MM.1S (cell line): ENCODE data around the gene DENND1C.
A peak's percentile ranks its signal among the peaks of the same experiment; 100 is the strongest.

Experiments
- DNase-seq: peaks from one replicate; pipeline ENCODE4 v3.0.0-alpha.2; 2015
- H2AFZ ChIP-seq: fragments of 300-600 bp; sonication (generic); 2 replicates; pipeline ENCODE4 v1.6.0; 2016; ENCODE audit warnings: antibody characterized with exemption, low read length
- H3F3A ChIP-seq: fragments of 300-600 bp; sonication (generic); 2 replicates; pipeline ENCODE4 v1.6.1; 2016; ENCODE audit warnings: mild to moderate bottlenecking, antibody characterized with exemption, low read length, moderate library complexity, mixed read lengths; ENCODE audit not compliant: insufficient read depth
- H3K27ac ChIP-seq: fragments of 300-600 bp; sonication (generic); 2 replicates; pipeline ENCODE4 v1.5.1; 2016; ENCODE audit warnings: mild to moderate bottlenecking, low read length
- H3K27me3 ChIP-seq: fragments of 300-600 bp; sonication (generic); replicated peaks from 2 replicates; pipeline ENCODE4 v1.6.0; 2016; ENCODE audit warnings: low read length; ENCODE audit not compliant: insufficient read depth
- H3K36me3 ChIP-seq: fragments of 300-600 bp; sonication (generic); replicated peaks from 2 replicates; pipeline ENCODE4 v1.6.1; 2016; ENCODE audit warnings: mild to moderate bottlenecking, low read length, mixed read lengths; ENCODE audit not compliant: insufficient read depth
- H3K4me1 ChIP-seq: fragments of 300-600 bp; sonication (generic); 2 replicates; pipeline ENCODE4 v1.6.1; 2016; ENCODE audit warnings: low read length, mixed read lengths
- H3K4me2 ChIP-seq: fragments of 300-600 bp; sonication (generic); 2 replicates; pipeline ENCODE4 v1.6.0; 2016; ENCODE audit warnings: low read depth, low read length
- H3K4me3 ChIP-seq: fragments of 300-600 bp; sonication (generic); 2 replicates; pipeline ENCODE4 v1.5.1; 2016; ENCODE audit warnings: low read length, mixed read lengths
- H3K79me2 ChIP-seq: fragments of 300-600 bp; sonication (generic); 2 replicates; pipeline ENCODE4 v1.6.1; 2016; ENCODE audit warnings: mixed run types, low read length, mixed read lengths
- H3K9ac ChIP-seq: fragments of 300-600 bp; sonication (generic); 2 replicates; pipeline ENCODE4 v1.6.1; 2016; ENCODE audit warnings: low read length, mixed read lengths
- H3K9me2 ChIP-seq: fragments of 300-600 bp; sonication (generic); replicated peaks from 2 replicates; pipeline ENCODE4 v1.6.1; 2016; ENCODE audit warnings: mild to moderate bottlenecking, low read length, mixed read lengths; ENCODE audit not compliant: insufficient read depth
- H3K9me3 ChIP-seq: fragments of 300-600 bp; sonication (generic); replicated peaks from 2 replicates; pipeline ENCODE4 v1.6.1; 2016; ENCODE audit warnings: mild to moderate bottlenecking, low read length, mixed read lengths; ENCODE audit not compliant: insufficient read depth
- H4K20me1 ChIP-seq: fragments of 300-600 bp; sonication (generic); 2 replicates; pipeline ENCODE4 v1.6.1; 2016; ENCODE audit warnings: mild to moderate bottlenecking, low read length, moderate library complexity, mixed read lengths; ENCODE audit not compliant: insufficient read depth
- EZH2 ChIP-seq: fragments of 300-600 bp; sonication (generic); optimal IDR thresholded peaks from 2 replicates; pipeline ENCODE3; 2017; ENCODE audit warnings: low read depth, mild to moderate bottlenecking, antibody characterized with exemption, low read length, mixed read lengths
- EZH2phosphoT487 ChIP-seq: fragments of 300-600 bp; sonication (generic); IDR thresholded peaks from 2 replicates; pipeline ENCODE4 v1.6.1; 2018; ENCODE audit warnings: antibody characterized with exemption, low read length
- TF ChIP-seq, protein P1 (sequence below): fragments of 300-600 bp; sonication (generic); IDR thresholded peaks from 2 replicates; pipeline ENCODE4 v1.5.1; 2016; ENCODE audit warnings: antibody characterized with exemption, low read length, mixed read lengths

Gene DENND1C

DNA sequence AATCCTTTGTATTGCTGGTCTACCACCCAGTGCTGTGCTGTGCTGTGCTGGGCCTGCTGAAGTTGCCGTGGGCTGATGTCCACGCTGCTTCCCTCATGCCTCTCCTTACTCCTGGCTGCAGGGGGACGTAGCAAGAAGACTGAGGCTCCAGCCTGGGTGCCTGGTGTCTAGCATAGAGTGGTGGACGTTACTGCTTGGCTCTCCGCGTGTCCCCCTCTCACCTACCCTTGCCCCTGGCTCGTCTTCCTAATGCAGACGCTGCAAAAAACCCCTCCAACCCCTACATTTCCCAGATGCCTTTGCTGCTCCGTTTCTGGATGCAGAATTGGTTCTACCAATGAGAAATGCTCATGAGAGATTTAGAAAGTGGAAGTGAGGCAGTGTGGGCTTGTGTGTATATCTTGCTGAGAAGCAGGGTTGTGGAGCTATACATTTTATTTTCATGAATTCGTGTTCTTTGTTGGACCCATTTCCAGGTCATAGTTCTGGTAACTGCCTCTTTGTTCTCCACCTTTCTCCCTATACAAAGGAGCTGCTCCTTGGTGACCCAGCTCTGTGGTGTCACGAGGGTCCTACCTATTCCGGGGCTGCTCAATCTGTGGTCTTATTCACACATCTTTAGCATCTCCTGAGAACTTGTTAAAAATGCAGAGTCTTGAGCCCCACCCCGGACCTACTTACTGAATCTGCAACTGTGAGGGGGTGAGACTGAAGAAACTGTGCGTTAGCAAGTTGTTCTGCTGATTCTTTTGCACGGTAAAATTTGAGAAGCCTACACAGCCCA, 7.9 kb upstream of the DENND1C start:
- no peaks in the 10 kb centered on the region for H3K4me1 ChIP-seq
- H2AFZ ChIP-seq: peak overlapping the region; percentile 77
- no peaks in the 10 kb centered on the region for H4K20me1 ChIP-seq
- H3K79me2 ChIP-seq: no peaks in the 10 kb centered on the region
- TF ChIP-seq EZH2phosphoT487: no peak
- TF ChIP-seq EZH2: no peak
- H3K27me3 ChIP-seq: peaks cover 9% of the 10 kb centered on the region; the same call in 1 of the 2 replicates
- H3K9ac ChIP-seq: peak overlapping the region; percentile 29; the same call in 1 of the 2 replicates
- peak overlapping the region; percentile 60 for H3K4me3 ChIP-seq
- no peak overlapping the region for H3K27ac ChIP-seq
- no peaks in the 10 kb centered on the region for H3K9me3 ChIP-seq
- H3K36me3 ChIP-seq: no peaks in the 10 kb centered on the region
- peak overlapping the region; percentile 93 for H3K4me2 ChIP-seq
- peak; percentile 58 for DNase-seq
- no peaks in the 10 kb centered on the region for H3F3A ChIP-seq
- H3K9me2 ChIP-seq: no peaks in the 10 kb centered on the region

- H3K27ac ChIP-seq: no peak overlapping the region
- H3K9me3 ChIP-seq: no peaks in the 10 kb centered on the region
- H3K9ac ChIP-seq: no peak overlapping the region
- H3K9me2 ChIP-seq: no peaks in the 10 kb centered on the region
- no peak overlapping the region for H2AFZ ChIP-seq
- 0 out of 2 replicates have a peak, but pooled peaks cover 3% of the 10 kb centered on the region for H3K27me3 ChIP-seq
- H3K4me1 ChIP-seq: peaks cover 11% of the 10 kb centered on the region
- no peaks in the 10 kb centered on the region for H3F3A ChIP-seq
- no peak for DNase-seq
- 0 out of 2 replicates have a peak, but pooled peaks cover 4% of the 10 kb centered on the region for H3K79me2 ChIP-seq
- H4K20me1 ChIP-seq: no peaks in the 10 kb centered on the region
- no peak for TF ChIP-seq EZH2
- H3K36me3 ChIP-seq: no peaks in the 10 kb centered on the region
- H3K4me2 ChIP-seq: no peak overlapping the region
- no peak overlapping the region for H3K4me3 ChIP-seq
Measured at GRCh38 chr19:6484831-6485230, 3.2 kb upstream of the DENND1C start.

DNA sequence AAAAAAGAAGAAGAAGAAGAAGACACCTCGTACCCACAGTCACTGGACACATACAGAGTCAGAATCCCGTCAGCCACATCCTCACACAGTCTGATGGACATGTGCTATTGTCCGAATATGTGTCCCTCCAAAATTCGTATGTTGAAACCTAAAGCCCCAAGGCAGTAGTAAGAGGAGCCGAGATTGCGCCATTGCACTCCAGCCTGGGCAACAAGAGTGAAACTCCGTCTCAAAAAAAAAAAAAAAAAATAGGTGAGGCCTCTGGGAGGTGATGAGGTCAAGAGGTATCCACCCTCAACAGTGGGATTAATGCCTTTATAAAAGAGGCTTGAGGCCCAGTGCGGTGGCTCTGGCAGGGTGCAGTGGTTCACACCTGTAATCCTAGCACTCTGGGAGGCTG, 2.6 kb upstream of the DENND1C start:
- no peak for DNase-seq
- H3F3A ChIP-seq: no peaks in the 10 kb centered on the region
- H3K36me3 ChIP-seq: no peaks in the 10 kb centered on the region
- H3K79me2 ChIP-seq: 0 out of 2 replicates have a peak, but pooled peaks cover 4% of the 10 kb centered on the region
- H4K20me1 ChIP-seq: no peaks in the 10 kb centered on the region
- peaks cover 11% of the 10 kb centered on the region for H3K4me1 ChIP-seq
- no peaks in the 10 kb centered on the region for H3K9me2 ChIP-seq
- H3K4me2 ChIP-seq: no peak overlapping the region
- TF ChIP-seq, protein P1, sequence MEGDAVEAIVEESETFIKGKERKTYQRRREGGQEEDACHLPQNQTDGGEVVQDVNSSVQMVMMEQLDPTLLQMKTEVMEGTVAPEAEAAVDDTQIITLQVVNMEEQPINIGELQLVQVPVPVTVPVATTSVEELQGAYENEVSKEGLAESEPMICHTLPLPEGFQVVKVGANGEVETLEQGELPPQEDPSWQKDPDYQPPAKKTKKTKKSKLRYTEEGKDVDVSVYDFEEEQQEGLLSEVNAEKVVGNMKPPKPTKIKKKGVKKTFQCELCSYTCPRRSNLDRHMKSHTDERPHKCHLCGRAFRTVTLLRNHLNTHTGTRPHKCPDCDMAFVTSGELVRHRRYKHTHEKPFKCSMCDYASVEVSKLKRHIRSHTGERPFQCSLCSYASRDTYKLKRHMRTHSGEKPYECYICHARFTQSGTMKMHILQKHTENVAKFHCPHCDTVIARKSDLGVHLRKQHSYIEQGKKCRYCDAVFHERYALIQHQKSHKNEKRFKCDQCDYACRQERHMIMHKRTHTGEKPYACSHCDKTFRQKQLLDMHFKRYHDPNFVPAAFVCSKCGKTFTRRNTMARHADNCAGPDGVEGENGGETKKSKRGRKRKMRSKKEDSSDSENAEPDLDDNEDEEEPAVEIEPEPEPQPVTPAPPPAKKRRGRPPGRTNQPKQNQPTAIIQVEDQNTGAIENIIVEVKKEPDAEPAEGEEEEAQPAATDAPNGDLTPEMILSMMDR: no peak
- TF ChIP-seq EZH2phosphoT487 (no peak), EZH2 (no peak)
- H3K9me3 ChIP-seq: no peaks in the 10 kb centered on the region
- no peak overlapping the region for H3K4me3 ChIP-seq
- H2AFZ ChIP-seq: no peak overlapping the region
- H3K27me3 ChIP-seq: 0 out of 2 replicates have a peak, but pooled peaks cover 3% of the 10 kb centered on the region
- no peak overlapping the region for H3K27ac ChIP-seq
- H3K9ac ChIP-seq: no peak overlapping the region

- no peak overlapping the region for H3K27ac ChIP-seq
- H3F3A ChIP-seq: no peaks in the 10 kb centered on the region
- no peaks in the 10 kb centered on the region for H4K20me1 ChIP-seq
- no peaks in the 10 kb centered on the region for H3K9me3 ChIP-seq
- TF ChIP-seq, protein P1: no peak
- TF ChIP-seq EZH2phosphoT487: no peak
- no peak for TF ChIP-seq EZH2
- 0 out of 2 replicates have a peak, but pooled peaks cover 4% of the 10 kb centered on the region for H3K79me2 ChIP-seq
- peaks cover 11% of the 10 kb centered on the region for H3K4me1 ChIP-seq
- H2AFZ ChIP-seq: no peak overlapping the region
- no peak for DNase-seq
- no peaks in the 10 kb centered on the region for H3K36me3 ChIP-seq
- no peaks in the 10 kb centered on the region for H3K9me2 ChIP-seq
- H3K4me2 ChIP-seq: no peak overlapping the region
- H3K4me3 ChIP-seq: no peak overlapping the region
- 0 out of 2 replicates have a peak, but pooled peaks cover 3% of the 10 kb centered on the region for H3K27me3 ChIP-seq
- H3K9ac ChIP-seq: no peak overlapping the region
Measured at GRCh38 chr19:6483235-6483634, 1.6 kb upstream of the DENND1C start.
